Ascending aorta (tissue), 2 donors: ENCODE measurements around the gene SERPINA4. TPM values are rescaled to one million over a fixed set of nuclear protein-coding genes. Genes with fewer than 3 reads are reported as not detected.

Experiments used
- DNase-seq, 2 donors: peaks; one replicate each; pipeline ENCODE4 v3.0.0-alpha.2; 2019; ENCODE audit warnings: low spot score in 2 of 2
- H3K27ac ChIP-seq, 2 donors: fragments of 200-600 bp; sonication (generic); one replicate each; pipeline ENCODE4 v1.5.1; 2016 to 2017; ENCODE audit warnings: mild to moderate bottlenecking in 1 of 2
- H3K27me3 ChIP-seq: fragments of 200-600 bp; sonication (generic); one replicate; pipeline ENCODE4 v1.5.1; 2017
- H3K36me3 ChIP-seq, 2 donors: fragments of 200-600 bp; sonication (generic); one replicate each; pipeline ENCODE4 v1.5.1; 2016
- H3K4me1 ChIP-seq, 2 donors: fragments of 200-600 bp; sonication (generic); one replicate each; pipeline ENCODE4 v1.5.1; 2016 to 2017; ENCODE audit warnings: mild to moderate bottlenecking in 1 of 2
- H3K4me3 ChIP-seq, 2 donors: fragments of 200-600 bp; sonication (generic); one replicate each; pipeline ENCODE4 v1.5.1; 2016 to 2017; ENCODE audit warnings: mild to moderate bottlenecking in 1 of 2
- H3K9me3 ChIP-seq, 2 donors: fragments of 200-600 bp; sonication (generic); one replicate each; pipeline ENCODE4 v1.5.1; 2016
- CTCF ChIP-seq, 3 experiments: fragments of 200-600 bp in 2 of 3; fragments of 450-650 bp in 1 of 3; sonication (generic) in 2 of 3; IDR thresholded peaks; one replicate each; pipeline ENCODE4 v1.5.1; 2016 to 2019; ENCODE audit warnings: antibody characterized with exemption in 3 of 3, mild to moderate bottlenecking in 1 of 3, moderate library complexity in 1 of 3
- intact Hi-C: fragments of 100-400 bp; cut with DNase I; formaldehyde crosslinking; loops from one replicate; pipeline ENCODE4 v1.15.1; 2023
- total RNA-seq: library from RNA; depleted of rRNA; stranded (reverse); fragments of >200 nt; gene quantifications from one replicate; pipeline ENCODE4 v1.1.0, GENCODE V29; 2016

The SERPINA4 gene
- total RNA-seq, 1 donor from 2014 or later: not detected

- no peak for DNase-seq
- no peak for TF ChIP-seq CTCF (IDR thresholded peaks at IDR 0.05)
- Histone ChIP-seq H3K27ac (no peak overlapping the region), H3K4me1 (peaks cover 10 to 38% of the 10 kb centered on the region in 2 donors), H3K27me3 (no peaks in the 10 kb centered on the region), H3K36me3 (no peaks in the 10 kb centered on the region), H3K4me3 (no peak overlapping the region), H3K9me3 (no peaks in the 10 kb centered on the region)
- intact Hi-C loops: loop anchor here (5.0 kb wide), 1 partner anchor 910 kb away; no protein-coding TSS in a partner anchor
These were observed 36.5 kb downstream of the SERPINA4 start for GRCh38 chr14:94597788-94598187.

GRCh38 chr14:94598506-94598815 lies 37.2 kb downstream of the SERPINA4 start:
- Histone ChIP-seq H3K4me3 (no peak overlapping the region), H3K27ac (peak overlapping the region; percentile 72 to 79), H3K9me3 (no peaks in the 10 kb centered on the region), H3K36me3 (no peaks in the 10 kb centered on the region), H3K4me1 (peaks cover 10 to 39% of the 10 kb centered on the region in 2 donors), H3K27me3 (no peaks in the 10 kb centered on the region)
- no peak for TF ChIP-seq CTCF (IDR thresholded peaks at IDR 0.05)
- no peak for DNase-seq
- intact Hi-C loops: loop anchor here (5.0 kb wide), 1 partner anchor 909 kb away; no protein-coding TSS in a partner anchor

GRCh38 chr14:94598816-94599655 lies 37.8 kb downstream of the SERPINA4 start:
- intact Hi-C loops: loop anchor here (5.0 kb wide), 1 partner anchor 908 kb away; no protein-coding TSS in a partner anchor
- H3K36me3 ChIP-seq: no peaks in the 10 kb centered on the region
- H3K9me3 ChIP-seq: no peaks in the 10 kb centered on the region
- no peak for TF ChIP-seq CTCF (IDR thresholded peaks at IDR 0.05)
- H3K27ac ChIP-seq: peak overlapping the region; percentile 73 to 79
- H3K4me3 ChIP-seq: no peak overlapping the region
- no peaks in the 10 kb centered on the region for H3K27me3 ChIP-seq
- peak; percentile 50 to 87 for DNase-seq
- peaks cover 10 to 39% of the 10 kb centered on the region in 2 donors for H3K4me1 ChIP-seq

GRCh38 chr14:94599656-94600004 lies 38.4 kb downstream of the SERPINA4 start:
- Histone ChIP-seq H3K4me1 (peaks cover 10 to 39% of the 10 kb centered on the region in 2 donors), H3K27ac (peak overlapping the region; percentile 73 to 79), H3K36me3 (no peaks in the 10 kb centered on the region), H3K9me3 (no peaks in the 10 kb centered on the region), H3K4me3 (no peak overlapping the region), H3K27me3 (no peaks in the 10 kb centered on the region)
- intact Hi-C loops: loop anchor here (2.0 to 5.0 kb wide), 3 partner anchors 557 to 1438 kb away; partner anchors contain the start of genes C14orf132 and DICER1
- TF ChIP-seq CTCF (IDR thresholded peaks at IDR 0.05): no peak
- no peak for DNase-seq

GRCh38 chr14:94600148-94600545 lies 38.9 kb downstream of the SERPINA4 start:
- no peaks in the 10 kb centered on the region for H3K9me3 ChIP-seq
- intact Hi-C loops: loop anchor here (2.0 to 5.0 kb wide), 2 partner anchors 557 to 1437 kb away; partner anchors contain the start of genes C14orf132 and DICER1

More at GRCh38 chr14:94600148-94600545, 38.9 kb downstream of the SERPINA4 start:
- Histone ChIP-seq H3K4me3 (no peak overlapping the region), H3K36me3 (no peaks in the 10 kb centered on the region), H3K27me3 (no peaks in the 10 kb centered on the region), H3K27ac (peak overlapping the region; percentile 73 to 79), H3K4me1 (peaks cover 10 to 39% of the 10 kb centered on the region in 2 donors)
- TF ChIP-seq CTCF (IDR thresholded peaks at IDR 0.05): no peak
- no peak for DNase-seq
